GM21515 (cell line): ENCODE measurements around the gene LRP4.
A peak's percentile ranks its signal among the peaks of the same experiment; 100 is the strongest.
"Not testable (repeated sequence)": the region's sequence is repeated elsewhere in the genome, so short reads cannot be mapped to it uniquely, and the experiment has no call there.

Source experiments
- ATAC-seq: cut with Tn5 transposase; IDR thresholded peaks from one replicate; pipeline ENCODE4 v1.9.1; 2021; ENCODE audit not compliant: unreplicated experiment

Gene LRP4

GRCh38 chr11:46918083-46918787 lies at the start of gene LRP4:
LRP4 (minus strand) TSS chr11:46918550; CDS start chr11:46918379, 171 bp downstream.
- ATAC-seq, result no peak

GRCh38 chr11:46967962-46968361 lies 49.6 kb upstream of the LRP4 start:
- ATAC-seq, result no peak

GRCh38 chr11:46966773-46967172 lies 48.4 kb upstream of the LRP4 start:
- no peak for ATAC-seq

GRCh38 chr11:46963844-46964243 lies 45.5 kb upstream of the LRP4 start:
- no peak for ATAC-seq

GRCh38 chr11:46961886-46962285 lies 43.5 kb upstream of the LRP4 start:
- not testable (repeated sequence) for ATAC-seq

GRCh38 chr11:46961041-46961440 lies 42.7 kb upstream of the LRP4 start:
- no peak for ATAC-seq

- no peak for ATAC-seq
These were observed 40.4 kb upstream of the LRP4 start for GRCh38 chr11:46958777-46959176.

- no peak for ATAC-seq
These were observed 34.7 kb upstream of the LRP4 start for GRCh38 chr11:46953093-46953492.

GRCh38 chr11:46952553-46952952 lies 34.2 kb upstream of the LRP4 start:
- ATAC-seq, result no peak

- no peak for ATAC-seq
These were observed 33.5 kb upstream of the LRP4 start for GRCh38 chr11:46951864-46952263.

GRCh38 chr11:46949297-46949696 lies 30.9 kb upstream of the LRP4 start:
- no peak for ATAC-seq

- no peak for ATAC-seq
These were observed 30.2 kb upstream of the LRP4 start for GRCh38 chr11:46948378-46949131.

- no peak for ATAC-seq
These were observed 29.2 kb upstream of the LRP4 start for GRCh38 chr11:46947399-46948077.

GRCh38 chr11:46944356-46945075 lies 26.2 kb upstream of the LRP4 start:
- no peak for ATAC-seq

- ATAC-seq, result no peak
These were observed 23.8 kb upstream of the LRP4 start for GRCh38 chr11:46942172-46942571.

- peak; percentile 93 for ATAC-seq
These were observed 18.1 kb upstream of the LRP4 start, which contains the start of gene CSTPP1 for GRCh38 chr11:46936138-46937110. CSTPP1 (plus strand) TSS chr11:46936761; CDS start chr11:46936806, 45 bp downstream.

GRCh38 chr11:46930089-46930488 lies 11.7 kb upstream of the LRP4 start:
- ATAC-seq, result no peak

GRCh38 chr11:46928701-46929100 lies 10.4 kb upstream of the LRP4 start:
- not testable (repeated sequence) for ATAC-seq

- not testable (repeated sequence) for ATAC-seq
These were observed 9.6 kb upstream of the LRP4 start for GRCh38 chr11:46927928-46928327.

GRCh38 chr11:46920755-46921154 lies 2.4 kb upstream of the LRP4 start:
- no peak for ATAC-seq
